Body of pancreas (tissue), 4 donors: ENCODE data around the gene CCDC30. TPM values are rescaled to one million over a fixed set of nuclear protein-coding genes. Genes with fewer than 3 reads are reported as not detected.

Source experiments
- ATAC-seq: fragments of 150-250 bp; one replicate; pipeline ENCODE4 v1.9.1; 2016
- DNase-seq, 4 donors: peaks; one replicate each; pipeline ENCODE4 v3.0.0-alpha.2; 2019
- H3K27ac ChIP-seq, 4 donors: fragments of 200-600 bp; sonication (generic); 1 replicate in 3 of 4; 2 replicates in 1 of 4; pipeline versions ENCODE4 v1.5.1 to v1.6.1; 2016 to 2019; ENCODE audit warnings: mild to moderate bottlenecking in 1 of 4, mixed read lengths in 1 of 4, moderate library complexity in 1 of 4
- H3K27me3 ChIP-seq, 2 donors: fragments of 200-600 bp; sonication (generic); one replicate each; pipeline ENCODE4 v1.6.0; 2016; ENCODE audit warnings: mild to moderate bottlenecking in 1 of 2
- H3K36me3 ChIP-seq, 2 donors: fragments of 200-600 bp; sonication (generic); replicated peaks in 1 of 2; 2 replicates each; pipeline ENCODE4 v1.5.1; 2016; ENCODE audit warnings: low read depth in 2 of 2; ENCODE audit not compliant: insufficient read depth in 1 of 2
- H3K4me1 ChIP-seq: fragments of 200-600 bp; sonication (generic); one replicate; pipeline ENCODE4 v1.6.0; 2016
- H3K4me3 ChIP-seq, 2 donors: fragments of 200-600 bp; sonication (generic); 1 replicate in 1 of 2; 2 replicates in 1 of 2; pipeline ENCODE4 v1.5.1; 2016 to 2019
- H3K9me3 ChIP-seq, 3 donors: fragments of 200-600 bp; sonication (generic); 1 replicate in 2 of 3; 2 replicates in 1 of 3; pipeline ENCODE4 v1.5.1; 2016
- POLR2A ChIP-seq, 3 donors: fragments of 450-650 bp; IDR thresholded peaks; one replicate each; pipeline ENCODE4 v1.6.1; 2016; ENCODE audit warnings: antibody characterized with exemption in 3 of 3, mild to moderate bottlenecking in 2 of 3
- WGBS, 2 donors: methylation state at CpG; one replicate each; pipeline ENCODE4 v1.1.5; 2017; 5-methylcytosine and 5-hydroxymethylcytosine counted together
- intact Hi-C: fragments of 100-400 bp; cut with DNase I; formaldehyde crosslinking; loops from one replicate; pipeline ENCODE4 v1.15.1; 2023
- total RNA-seq, 2 donors: library from RNA; depleted of rRNA; stranded (reverse); fragments of >200 nt; gene quantifications; one replicate each; pipeline ENCODE4 v1.1.0, GENCODE V29; 2016
- TF ChIP-seq, protein P1 (sequence below), 7 experiments: fragments of 450-650 bp in 4 of 7; fragments of 200-600 bp in 3 of 7; sonication (generic) in 3 of 7; IDR thresholded peaks; one replicate each; pipeline ENCODE4 v1.5.1; 2016 to 2019; ENCODE audit warnings: antibody characterized with exemption in 7 of 7

Gene CCDC30
- total RNA-seq, 2 donors from 2014 or later, result 2.3 to 8.9 TPM

GRCh38 chr1:42639116-42639515 is 176.0 kb downstream of the CCDC30 start:
- Histone ChIP-seq H3K9me3 (no peaks in the 10 kb centered on the region), H3K4me3 (no peak overlapping the region), H3K27ac (no peak overlapping the region), H3K4me1 (no peaks in the 10 kb centered on the region), H3K36me3 (no peaks in the 10 kb centered on the region), H3K27me3 (no peaks in the 10 kb centered on the region)
- DNase-seq (no peak), ATAC-seq (no peak)
- TF ChIP-seq, protein P1, sequence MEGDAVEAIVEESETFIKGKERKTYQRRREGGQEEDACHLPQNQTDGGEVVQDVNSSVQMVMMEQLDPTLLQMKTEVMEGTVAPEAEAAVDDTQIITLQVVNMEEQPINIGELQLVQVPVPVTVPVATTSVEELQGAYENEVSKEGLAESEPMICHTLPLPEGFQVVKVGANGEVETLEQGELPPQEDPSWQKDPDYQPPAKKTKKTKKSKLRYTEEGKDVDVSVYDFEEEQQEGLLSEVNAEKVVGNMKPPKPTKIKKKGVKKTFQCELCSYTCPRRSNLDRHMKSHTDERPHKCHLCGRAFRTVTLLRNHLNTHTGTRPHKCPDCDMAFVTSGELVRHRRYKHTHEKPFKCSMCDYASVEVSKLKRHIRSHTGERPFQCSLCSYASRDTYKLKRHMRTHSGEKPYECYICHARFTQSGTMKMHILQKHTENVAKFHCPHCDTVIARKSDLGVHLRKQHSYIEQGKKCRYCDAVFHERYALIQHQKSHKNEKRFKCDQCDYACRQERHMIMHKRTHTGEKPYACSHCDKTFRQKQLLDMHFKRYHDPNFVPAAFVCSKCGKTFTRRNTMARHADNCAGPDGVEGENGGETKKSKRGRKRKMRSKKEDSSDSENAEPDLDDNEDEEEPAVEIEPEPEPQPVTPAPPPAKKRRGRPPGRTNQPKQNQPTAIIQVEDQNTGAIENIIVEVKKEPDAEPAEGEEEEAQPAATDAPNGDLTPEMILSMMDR (IDR thresholded peaks at IDR 0.05), result no peak
- no peak for TF ChIP-seq POLR2A (IDR thresholded peaks at IDR 0.05)
- intact Hi-C loops, result no loop called here

DNA sequence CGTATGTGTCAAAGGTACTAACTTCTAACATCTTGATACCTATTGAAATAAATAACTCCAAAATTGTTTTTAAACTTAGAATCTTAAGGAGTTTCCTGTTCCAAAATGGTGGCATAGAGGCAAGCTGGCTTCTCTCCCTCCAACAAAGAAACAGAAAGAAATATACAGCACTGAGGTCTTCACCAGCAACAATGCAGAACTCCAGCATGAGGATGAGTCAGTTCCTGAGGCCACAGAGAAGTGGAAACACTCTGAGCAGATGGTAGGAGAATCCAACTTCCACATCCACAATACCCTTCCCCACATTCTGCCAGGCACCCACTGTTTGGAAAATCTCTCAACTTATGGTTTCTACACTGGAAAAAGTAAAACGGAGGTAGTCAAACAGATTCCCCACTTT is 183.0 kb downstream of the CCDC30 start:
- H3K9me3 ChIP-seq, result no peaks in the 10 kb centered on the region
- TF ChIP-seq, protein P1 (IDR thresholded peaks at IDR 0.05), result no peak
- TF ChIP-seq POLR2A (IDR thresholded peaks at IDR 0.05), result no peak
- no peak overlapping the region for H3K27ac ChIP-seq
- H3K4me1 ChIP-seq, result no peaks in the 10 kb centered on the region
- no peaks in the 10 kb centered on the region for H3K36me3 ChIP-seq
- H3K4me3 ChIP-seq, result no peak overlapping the region
- no peaks in the 10 kb centered on the region for H3K27me3 ChIP-seq
- intact Hi-C loops, result no loop called here
- ATAC-seq, result no peak
- DNase-seq, result no peak
- 71 to 80% methylated on average over 2 of the region's 2 CpGs for WGBS, 2 donors

DNA sequence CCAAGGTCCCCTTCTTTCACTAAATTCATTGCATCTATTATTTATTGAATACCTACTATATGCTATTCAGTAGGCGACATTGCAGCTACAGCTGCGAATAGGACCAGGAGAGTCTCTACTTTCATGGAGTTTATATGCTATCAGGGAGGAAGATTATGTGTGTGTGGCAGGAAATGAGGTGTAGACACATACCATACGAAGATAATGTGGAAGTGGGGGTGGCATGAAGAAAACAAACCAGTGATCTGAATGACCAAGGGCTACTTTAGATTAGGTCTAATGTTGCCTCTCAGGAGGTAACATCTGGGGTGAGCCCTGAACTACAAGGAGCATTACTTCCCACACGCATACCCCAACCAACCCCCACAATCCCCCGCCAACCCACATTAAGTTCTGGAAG is 194.1 kb downstream of the CCDC30 start:
- H3K27ac ChIP-seq, result peak overlapping the region in 2 of 4 donors; percentile 84 to 90
- intact Hi-C loops, result no loop called here

DNA sequence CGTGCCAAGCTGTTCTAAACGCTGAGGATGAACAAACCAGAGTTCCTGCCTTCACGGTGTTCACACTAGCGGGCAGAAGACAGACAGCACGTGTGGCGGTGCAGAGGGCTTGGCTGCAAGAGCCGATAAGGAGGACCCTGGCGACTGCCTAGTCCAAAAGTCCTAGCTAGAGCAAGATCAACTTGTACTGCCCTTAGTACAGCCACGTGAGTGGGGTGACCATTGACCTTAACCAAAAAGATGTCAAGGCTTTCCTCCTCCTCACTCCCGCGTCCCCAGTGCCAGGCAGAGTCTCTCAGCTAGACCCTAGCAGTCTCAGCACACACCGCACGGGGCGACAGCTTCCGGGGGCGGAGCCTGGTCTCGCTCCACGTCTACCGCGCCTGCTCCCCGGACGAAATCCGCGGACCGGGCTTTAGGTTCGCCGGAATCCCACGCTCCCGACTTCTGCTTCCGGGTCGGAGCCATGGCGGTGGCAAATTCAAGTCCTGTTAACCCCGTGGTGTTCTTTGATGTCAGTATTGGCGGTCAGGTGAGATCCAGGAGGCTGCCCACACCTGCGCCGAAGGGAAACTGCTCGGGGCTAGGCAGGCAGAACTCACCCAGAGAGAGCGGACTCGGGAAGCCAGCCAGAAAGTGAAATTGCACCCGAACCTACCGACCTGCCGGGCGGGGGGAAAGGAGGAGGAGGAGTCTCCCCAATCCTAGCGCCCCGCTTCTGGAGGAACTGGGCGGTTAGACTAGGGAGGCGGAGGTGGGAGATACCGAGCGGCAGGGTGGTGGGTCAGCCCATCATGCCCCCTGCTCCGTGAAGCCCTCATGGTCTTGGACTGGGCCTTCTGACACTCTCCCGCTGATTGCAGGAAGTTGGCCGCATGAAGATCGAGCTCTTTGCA is 195.1 kb downstream of the CCDC30 start, which contains the start of gene PPIH:
TSS of gene PPIH (plus strand) at position 443 of the 896 bp plus-strand sequence. CDS start at position 467, 24 bp downstream.
- Histone ChIP-seq H3K27me3 (no peaks in the 10 kb centered on the region), H3K4me1 (peaks cover 13% of the 10 kb centered on the region), H3K4me3 (peak within 1 kb of the TSS; percentile 50 to 68), H3K27ac (peak within 1 kb of the TSS; percentile 66 to 90 (median 76)), H3K9me3 (no peaks in the 10 kb centered on the region), H3K36me3 (no peaks in the 10 kb centered on the region)
- DNase-seq, result peak; percentile 94 to 97 (median 94)
- peak in 2 of 3 donors; percentile 73 to 76 for TF ChIP-seq POLR2A (IDR thresholded peaks at IDR 0.05)
- TF ChIP-seq, protein P1 (IDR thresholded peaks at IDR 0.05), result peak in 5 of 7 experiments; percentile 19 to 72 (median 61)
- ATAC-seq, result peak; percentile 100
- WGBS, 2 donors, result 0% methylated on average over 13 to 53 of the region's 53 CpGs
- intact Hi-C loops, result no loop called here

More for the DNA sequence above, 194.1 kb downstream of the CCDC30 start:
- H3K4me1 ChIP-seq, result peaks cover 13% of the 10 kb centered on the region
- DNase-seq, result no peak
- H3K9me3 ChIP-seq, result no peaks in the 10 kb centered on the region
- H3K4me3 ChIP-seq, result no peak overlapping the region
- 79 to 86% methylated on average over 5 of the region's 5 CpGs for WGBS, 2 donors
- H3K36me3 ChIP-seq, result peaks cover 0 to 3% of the 10 kb centered on the region in 2 donors
- no peaks in the 10 kb centered on the region for H3K27me3 ChIP-seq
- TF ChIP-seq, protein P1 (IDR thresholded peaks at IDR 0.05), result no peak
- no peak for TF ChIP-seq POLR2A (IDR thresholded peaks at IDR 0.05)
- no peak for ATAC-seq
